Measurements from ENCODE around the gene DEFB113. TPM values are rescaled to one million over a fixed set of nuclear protein-coding genes. Genes with fewer than 3 reads are reported as not detected.

DEFB113 gene
- total RNA-seq, 1 experiment from 2014 or later = not detected

- Histone ChIP-seq H3K27ac (ENCODE audit: low read depth, low read length) (no peak within 1 kb of the TSS), H3K4me2 (ENCODE audit: low read length) (no peak within 1 kb of the TSS), H2AFZ (ENCODE audit: low read depth, low read length, poor library complexity, severe bottlenecking) (no peak within 1 kb of the TSS), H3K4me1 (ENCODE audit: control insufficient read depth in 1 of 2, insufficient read depth in 2 of 2, low read length in 2 of 2) (no peaks in the 10 kb centered on the region), H4K20me1 (ENCODE audit: insufficient read depth) (no peaks in the 10 kb centered on the region; the same call in 1 of the 2 replicates), H3K9ac (ENCODE audit: low read length) (no peak within 1 kb of the TSS), H3K27me3 (ENCODE audit: insufficient read depth, low read length) (no peaks in the 10 kb centered on the region), H3K9me3 (ENCODE audit: control insufficient read depth in 1 of 2, insufficient read depth in 1 of 2, low read depth in 1 of 2, low read length in 2 of 2) (no peaks in the 10 kb centered on the region), H3K36me3 (ENCODE audit: control insufficient read depth in 1 of 2, insufficient read depth in 2 of 2, low read length in 2 of 2) (no peaks in the 10 kb centered on the region), H3K4me3 (replicated peaks in 1 of 2; ENCODE audit: low read depth in 1 of 2, low read length in 2 of 2) (no peak within 1 kb of the TSS), H3K79me2 (ENCODE audit: insufficient read depth, low read length) (no peaks in the 10 kb centered on the region), H3K9me2 (ENCODE audit: insufficient read depth) (no peaks in the 10 kb centered on the region)
- POLR2A ChIA-PET = no interaction called here
- ATAC-seq = no peak
- RAD21 ChIA-PET (ENCODE audit: low non-redundant PET in 1 of 2, low total read pairs in 2 of 2, uncharacterized antibody in 2 of 2, unreplicated experiment in 2 of 2) = no interaction called here
- no peak for DNase-seq (ENCODE audit: low read depth, low spot score)
- CTCF ChIA-PET = no interaction called here
- intact Hi-C loops (cut with micrococcal nuclease) = no loop called here
- TF ChIP-seq POLR2A (IDR thresholded peaks at IDR 0.05; ENCODE audit: borderline replicate concordance, extremely low read depth, insufficient read depth, insufficient read length) (no peak), ZFX (IDR thresholded peaks at IDR 0.05) (no peak), ELF1 (IDR thresholded peaks at IDR 0.05; ENCODE audit: borderline replicate concordance, low read depth) (no peak), POLR2AphosphoS5 (IDR thresholded peaks at IDR 0.05; ENCODE audit: low read depth, low read length) (no peak), ZNF274 (IDR thresholded peaks at IDR 0.05; ENCODE audit: low read depth, low read length) (no peak)
- no TSS peak for BruUV-seq (replicated peaks)
Observed at GRCh38 chr6:49964064-49964463, 5.4 kb downstream of the DEFB113 start, which contains the start of gene DEFB114. DEFB114 (minus strand) TSS chr6:49964164; CDS start chr6:49964105, 59 bp downstream.

- intact Hi-C loops (cut with micrococcal nuclease) = no loop called here
- Histone ChIP-seq H3K36me3 (ENCODE audit: control insufficient read depth in 1 of 2, insufficient read depth in 2 of 2, low read length in 2 of 2) (no peaks in the 10 kb centered on the region), H3K79me2 (ENCODE audit: insufficient read depth, low read length) (no peaks in the 10 kb centered on the region), H4K20me1 (ENCODE audit: insufficient read depth) (no peaks in the 10 kb centered on the region; the same call in 1 of the 2 replicates), H3K27ac (ENCODE audit: low read depth, low read length) (no peak overlapping the region), H3K4me3 (replicated peaks in 1 of 2; ENCODE audit: low read depth in 1 of 2, low read length in 2 of 2) (no peak overlapping the region), H3K4me1 (ENCODE audit: control insufficient read depth in 1 of 2, insufficient read depth in 2 of 2, low read length in 2 of 2) (no peaks in the 10 kb centered on the region), H3K9me2 (ENCODE audit: insufficient read depth) (no peaks in the 10 kb centered on the region), H3K9me3 (ENCODE audit: control insufficient read depth in 1 of 2, insufficient read depth in 1 of 2, low read depth in 1 of 2, low read length in 2 of 2) (no peaks in the 10 kb centered on the region), H3K27me3 (ENCODE audit: insufficient read depth, low read length) (no peaks in the 10 kb centered on the region), H2AFZ (ENCODE audit: low read depth, low read length, poor library complexity, severe bottlenecking) (no peak overlapping the region), H3K9ac (ENCODE audit: low read length) (no peak overlapping the region), H3K4me2 (ENCODE audit: low read length) (no peak overlapping the region)
- POLR2A ChIA-PET = no interaction called here
- no peak for DNase-seq (ENCODE audit: low read depth, low spot score)
- ATAC-seq = no peak
- RAD21 ChIA-PET (ENCODE audit: low non-redundant PET in 1 of 2, low total read pairs in 2 of 2, uncharacterized antibody in 2 of 2, unreplicated experiment in 2 of 2) = no interaction called here
- BruUV-seq (replicated peaks) = no TSS peak
- CTCF ChIA-PET = no interaction called here
- TF ChIP-seq ZBTB33 (IDR thresholded peaks at IDR 0.05; ENCODE audit: extremely low read depth, insufficient replicate concordance, low read length) (no peak), YY1 (IDR thresholded peaks at IDR 0.05; ENCODE audit: extremely low read depth, insufficient replicate concordance, low read depth, low read length) (no peak), EZH2 (IDR thresholded peaks at IDR 0.05) (no peak), RAD21 (IDR thresholded peaks at IDR 0.05; ENCODE audit: low read depth) (no peak), SIN3A (IDR thresholded peaks at IDR 0.05; ENCODE audit: low read depth) (no peak), REST (IDR thresholded peaks at IDR 0.05; ENCODE audit: low read depth) (no peak), CTCF (IDR thresholded peaks at IDR 0.05 in 2 of 3, conservative IDR thresholded peaks at IDR 0.05 in 1 of 3; ENCODE audit: borderline replicate concordance in 1 of 3, insufficient read depth in 1 of 3, low read depth in 2 of 3, low read length in 2 of 3) (no peak), POLR2A (IDR thresholded peaks at IDR 0.05; ENCODE audit: borderline replicate concordance, extremely low read depth, insufficient read depth, insufficient read length) (no peak), EZH2phosphoT487 (IDR thresholded peaks at IDR 0.05; ENCODE audit: borderline replicate concordance) (no peak)
Observed at GRCh38 chr6:49958180-49958579, 11.2 kb downstream of the DEFB113 start.
